ENCODE results near the gene SYF2.

The SYF2 gene

GRCh38 chr1:25173809-25174340 lies 58.4 kb downstream of the SYF2 start:
- TF ChIP-seq ZNF548 (tag by site-specific recombination; IDR thresholded peaks at IDR 0.05) = no peak
- no peak for TF ChIP-seq ZSCAN30 (tag by site-specific recombination; IDR thresholded peaks at IDR 0.05)
- TF ChIP-seq ZBTB44 (tag by site-specific recombination; IDR thresholded peaks at IDR 0.05) = no peak
- TF ChIP-seq ZNF362 (tag by site-specific recombination; IDR thresholded peaks at IDR 0.05) = no peak
- no peak for TF ChIP-seq ZNF19 (tag by site-specific recombination; IDR thresholded peaks at IDR 0.05; ENCODE audit: low read depth)
- TF ChIP-seq ZNF843 (tag by site-specific recombination; IDR thresholded peaks at IDR 0.05) = no peak
- TF ChIP-seq SALL2 (tag by site-specific recombination; IDR thresholded peaks at IDR 0.05; ENCODE audit: borderline replicate concordance) = no peak
- TF ChIP-seq ZNF48 (tag by site-specific recombination; IDR thresholded peaks at IDR 0.05) = no peak
- TF ChIP-seq MEIS1 (CRISPR knock-in tag; IDR thresholded peaks at IDR 0.05; ENCODE audit: borderline replicate concordance) = no peak
- no peak for TF ChIP-seq WT1 (tag by site-specific recombination; IDR thresholded peaks at IDR 0.05)
- no peak for TF ChIP-seq ZNF302 (tag by site-specific recombination; IDR thresholded peaks at IDR 0.05; ENCODE audit: low read depth)
- TF ChIP-seq ZNF692 (tag by site-specific recombination; IDR thresholded peaks at IDR 0.05) = no peak
- TF ChIP-seq PRDM6 (tag by site-specific recombination; IDR thresholded peaks at IDR 0.05) = no peak
- TF ChIP-seq ZNF561 (tag by site-specific recombination; IDR thresholded peaks at IDR 0.05; ENCODE audit: borderline replicate concordance) = no peak
- TF ChIP-seq ZNF529 (tag by site-specific recombination; IDR thresholded peaks at IDR 0.05; ENCODE audit: insufficient replicate concordance) = no peak
- TF ChIP-seq YY2 (tag by site-specific recombination; IDR thresholded peaks at IDR 0.05) = no peak
- TF ChIP-seq OSR2 (tag by site-specific recombination; IDR thresholded peaks at IDR 0.05) = no peak
- no peak for TF ChIP-seq SCRT1 (tag by site-specific recombination; IDR thresholded peaks at IDR 0.05; ENCODE audit: borderline replicate concordance)
- no peak for TF ChIP-seq ZXDB (tag by site-specific recombination; IDR thresholded peaks at IDR 0.05)
- no peak for TF ChIP-seq ZNF140 (tag by site-specific recombination; IDR thresholded peaks at IDR 0.05)
- Histone ChIP-seq H3K4me3 (ENCODE audit: low read depth, low read length) (no peak overlapping the region), H3K4me1 (ENCODE audit: control insufficient read depth, insufficient read depth, low read length) (no peaks in the 10 kb centered on the region), H3K36me3 (ENCODE audit: control insufficient read depth in 2 of 2, insufficient read depth in 1 of 2, low read length in 2 of 2) (no peaks in the 10 kb centered on the region), H3K9me3 (ENCODE audit: control insufficient read depth, insufficient read depth, low read depth, low read length) (no peaks in the 10 kb centered on the region), H3K27ac (ENCODE audit: extremely low read depth, low read depth, low read length) (no peak overlapping the region)
- CTCF ChIA-PET = no interaction called here
- POLR2A ChIA-PET = no interaction called here

All from HEK293 (cell line).